SK-N-SH (cell line): ENCODE results near the gene TTC39B. TPM values are rescaled to one million over a fixed set of nuclear protein-coding genes. Genes with fewer than 3 reads are reported as not detected.

ENCODE experiments used
- CTCF ChIA-PET: fragments of 300-600, 350-600 bp; formaldehyde crosslinking; extraction: SDS; loops from one replicate; lab custom pipeline; 2021; lab: Yijun Ruan, JAX
- POLR2A ChIA-PET: fragments of 350-600 bp; sonication (Branson Sonifier 250); formaldehyde crosslinking; extraction: SDS; loops from one replicate; lab custom pipeline; 2020; ENCODE audit warnings: antibody characterized with exemption, inconsistent platforms; lab: Yijun Ruan, JAX
- DNase-seq: peaks from one replicate; pipeline ENCODE4 v3.0.0; 2012
- H2AFZ ChIP-seq: fragments of 200-600 bp; sonication (generic); 2 replicates; pipeline ENCODE4 v1.8.1; 2016; ENCODE audit warnings: antibody characterized with exemption, mild to moderate bottlenecking, low read depth
- H3F3A ChIP-seq: fragments of 200-600 bp; sonication (generic); replicated peaks from 2 replicates; pipeline ENCODE3; 2016; ENCODE audit warnings: antibody characterized with exemption, mild to moderate bottlenecking; ENCODE audit not compliant: insufficient read depth
- H3K27ac ChIP-seq, 2 experiments: fragments of 200-500 bp in 1 of 2; fragments of 200-600 bp in 1 of 2; sonication (Bioruptor generic) in 1 of 2; sonication (generic), shearing (Covaris generic) in 1 of 2; 2 replicates each; pipeline versions ENCODE4 v1.5.1 to v1.6.1; 2014 to 2016; ENCODE audit warnings: low read depth in 2 of 2, inconsistent platforms in 1 of 2, low read length in 1 of 2, mild to moderate bottlenecking in 1 of 2, mixed read lengths in 1 of 2
- H3K27me3 ChIP-seq: fragments of 200-600 bp; sonication (generic), shearing (Covaris generic); 2 replicates; pipeline ENCODE4 v1.6.1; 2016; ENCODE audit warnings: mixed run types; ENCODE audit not compliant: insufficient read depth
- H3K36me3 ChIP-seq, 2 experiments: fragments of 200-500 bp in 1 of 2; fragments of 200-600 bp in 1 of 2; sonication (Bioruptor generic) in 1 of 2; sonication (generic) in 1 of 2; replicated peaks in 1 of 2; 2 replicates each; pipeline versions ENCODE3 to v1.5.1; 2014 to 2016; ENCODE audit warnings: low read length in 1 of 2, mild to moderate bottlenecking in 1 of 2; ENCODE audit not compliant: insufficient read depth in 2 of 2, control insufficient read depth in 1 of 2
- H3K4me1 ChIP-seq, 2 experiments: fragments of 200-500 bp in 1 of 2; fragments of 200-600 bp in 1 of 2; sonication (Bioruptor generic) in 1 of 2; sonication (generic), shearing (Covaris generic) in 1 of 2; 2 replicates each; pipeline versions ENCODE4 v1.5.1 to v1.6.1; 2014 to 2016; ENCODE audit warnings: low read depth in 1 of 2, low read length in 1 of 2, mixed run types in 1 of 2; ENCODE audit not compliant: insufficient read depth in 2 of 2, control insufficient read depth in 1 of 2
- H3K4me2 ChIP-seq: fragments of 200-600 bp; sonication (generic), shearing (Covaris generic); 2 replicates; pipeline ENCODE4 v1.6.1; 2017; ENCODE audit warnings: mixed run types
- H3K4me3 ChIP-seq, 2 experiments: fragments of 200-500 bp in 1 of 2; fragments of 200-600 bp in 1 of 2; sonication (Bioruptor generic) in 1 of 2; sonication (generic), shearing (Covaris generic) in 1 of 2; 2 replicates each; pipeline versions ENCODE4 v1.5.1 to v1.8.1; 2014 to 2016; ENCODE audit warnings: low read depth in 2 of 2, inconsistent platforms in 1 of 2, low read length in 1 of 2, mild to moderate bottlenecking in 1 of 2, mixed read lengths in 1 of 2, moderate library complexity in 1 of 2
- H3K79me2 ChIP-seq: fragments of 200-600 bp; sonication (generic); 2 replicates; pipeline ENCODE4 v1.8.1; 2017; ENCODE audit warnings: mild to moderate bottlenecking; ENCODE audit not compliant: insufficient read depth
- H3K9ac ChIP-seq: fragments of 200-600 bp; sonication (generic); 2 replicates; pipeline ENCODE4 v1.6.1; 2017; ENCODE audit warnings: mixed run types
- H3K9me2 ChIP-seq: fragments of 200-600 bp; sonication (generic); 2 replicates; pipeline ENCODE4 v1.6.1; 2017; ENCODE audit warnings: mixed run types
- H3K9me3 ChIP-seq: fragments of 200-600 bp; sonication (generic); 2 replicates; pipeline ENCODE4 v1.6.1; 2017; ENCODE audit warnings: mixed run types, mild to moderate bottlenecking, moderate library complexity
- H4K20me1 ChIP-seq: fragments of 200-600 bp; sonication (generic); 2 replicates; pipeline ENCODE4 v1.6.1; 2017; ENCODE audit warnings: mild to moderate bottlenecking, mixed run types; ENCODE audit not compliant: insufficient read depth
- ELF1 ChIP-seq: IDR thresholded peaks from 2 replicates; pipeline ENCODE4 v1.4.0; 2012
- EP300 ChIP-seq, 2 experiments: IDR thresholded peaks; 2 replicates each; pipeline versions ENCODE4 v1.4.0 to v1.6.1; 2012; ENCODE audit warnings: borderline replicate concordance in 1 of 2, low read depth in 1 of 2, low read length in 1 of 2
- FOXJ3 ChIP-seq: sonication (generic); formaldehyde crosslinking; IDR thresholded peaks from 2 replicates; pipeline ENCODE4 v1.5.1; 2020; ENCODE audit warnings: mild to moderate bottlenecking, missing genetic modification reagents
- FOXM1 ChIP-seq: IDR thresholded peaks from 2 replicates; pipeline ENCODE4 v1.4.0; 2012; ENCODE audit warnings: low read depth, mild to moderate bottlenecking
- GATA2 ChIP-seq: sonication (generic); formaldehyde crosslinking; IDR thresholded peaks from 2 replicates; pipeline ENCODE4 v1.5.0; 2020; ENCODE audit warnings: mild to moderate bottlenecking, missing genetic modification reagents
- MEF2A ChIP-seq: IDR thresholded peaks from 2 replicates; pipeline ENCODE4 v1.4.0; 2012; ENCODE audit warnings: low read depth, borderline replicate concordance
- NRF1 ChIP-seq: IDR thresholded peaks from 2 replicates; pipeline ENCODE4 v1.6.1; 2012; ENCODE audit warnings: low read depth, mild to moderate bottlenecking, low read length
- RAD21 ChIP-seq: IDR thresholded peaks from 2 replicates; pipeline ENCODE4 v1.6.1; 2012; ENCODE audit warnings: mild to moderate bottlenecking, low read length
- RXRA ChIP-seq: IDR thresholded peaks from 2 replicates; pipeline ENCODE4 v1.4.0; 2012; ENCODE audit warnings: low read depth, mild to moderate bottlenecking, borderline replicate concordance
- TCF12 ChIP-seq: IDR thresholded peaks from 2 replicates; pipeline ENCODE4 v1.4.0; 2012
- TEAD4 ChIP-seq: IDR thresholded peaks from 2 replicates; pipeline ENCODE4 v1.4.0; 2012; ENCODE audit warnings: mild to moderate bottlenecking, borderline replicate concordance; ENCODE audit not compliant: insufficient read depth
- polyA plus RNA-seq, 3 experiments: library from polyadenylated mRNA; depleted of rRNA; stranded (reverse); fragments of >200 nt; gene quantifications; 2 replicates each; pipeline ENCODE4 v1.2.3, GENCODE V29; 2012
- TF ChIP-seq, protein P1 (sequence below): IDR thresholded peaks from 2 replicates; pipeline ENCODE4 v1.6.1; 2012; ENCODE audit warnings: mild to moderate bottlenecking, low read depth, low read length, moderate library complexity
- TF ChIP-seq, protein P2 (sequence below): IDR thresholded peaks from 2 replicates; pipeline ENCODE4; 2012
- TF ChIP-seq, protein P3 (sequence below): fragments of 150-350 bp; IDR thresholded peaks from 2 replicates; pipeline ENCODE4 v1.6.1; 2016; ENCODE audit warnings: mild to moderate bottlenecking, low read depth, low read length
- TF ChIP-seq, protein P4 (sequence below): IDR thresholded peaks from 2 replicates; pipeline ENCODE4 v1.4.0; 2012; ENCODE audit warnings: low read depth, borderline replicate concordance
- TF ChIP-seq, protein P5 (sequence below): fragments of 200-600 bp; sonication (generic); IDR thresholded peaks from 2 replicates; pipeline ENCODE4 v1.6.1; 2017; ENCODE audit warnings: antibody characterized with exemption, mild to moderate bottlenecking, moderate library complexity

Gene TTC39B
- polyA plus RNA-seq, 1 of the 3 experiments (the other 2 are of a cell fraction) = 0.54 TPM

DNA sequence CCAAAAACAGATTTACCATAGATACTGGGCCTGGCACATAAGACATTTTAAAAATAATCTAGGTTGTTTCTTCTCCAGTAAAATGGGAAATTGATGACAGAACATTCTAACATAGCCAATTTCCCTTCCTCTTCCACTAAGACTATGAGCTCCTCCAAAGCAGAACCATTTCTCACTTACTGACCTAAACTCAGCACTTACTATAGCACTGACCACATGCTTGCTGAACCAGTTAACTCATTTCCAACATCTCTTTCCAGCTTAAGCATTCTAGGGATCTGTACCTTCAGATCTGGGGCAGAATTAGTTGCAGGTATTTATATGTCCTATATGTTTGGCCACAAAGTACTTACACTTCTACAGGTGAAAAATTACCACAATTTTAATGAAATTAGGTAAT is 58.9 kb downstream of the TTC39B start:
- TF ChIP-seq NRF1 (no peak), MEF2A (no peak), FOXM1 (no peak), TEAD4 (no peak)
- TF ChIP-seq, protein P1, sequence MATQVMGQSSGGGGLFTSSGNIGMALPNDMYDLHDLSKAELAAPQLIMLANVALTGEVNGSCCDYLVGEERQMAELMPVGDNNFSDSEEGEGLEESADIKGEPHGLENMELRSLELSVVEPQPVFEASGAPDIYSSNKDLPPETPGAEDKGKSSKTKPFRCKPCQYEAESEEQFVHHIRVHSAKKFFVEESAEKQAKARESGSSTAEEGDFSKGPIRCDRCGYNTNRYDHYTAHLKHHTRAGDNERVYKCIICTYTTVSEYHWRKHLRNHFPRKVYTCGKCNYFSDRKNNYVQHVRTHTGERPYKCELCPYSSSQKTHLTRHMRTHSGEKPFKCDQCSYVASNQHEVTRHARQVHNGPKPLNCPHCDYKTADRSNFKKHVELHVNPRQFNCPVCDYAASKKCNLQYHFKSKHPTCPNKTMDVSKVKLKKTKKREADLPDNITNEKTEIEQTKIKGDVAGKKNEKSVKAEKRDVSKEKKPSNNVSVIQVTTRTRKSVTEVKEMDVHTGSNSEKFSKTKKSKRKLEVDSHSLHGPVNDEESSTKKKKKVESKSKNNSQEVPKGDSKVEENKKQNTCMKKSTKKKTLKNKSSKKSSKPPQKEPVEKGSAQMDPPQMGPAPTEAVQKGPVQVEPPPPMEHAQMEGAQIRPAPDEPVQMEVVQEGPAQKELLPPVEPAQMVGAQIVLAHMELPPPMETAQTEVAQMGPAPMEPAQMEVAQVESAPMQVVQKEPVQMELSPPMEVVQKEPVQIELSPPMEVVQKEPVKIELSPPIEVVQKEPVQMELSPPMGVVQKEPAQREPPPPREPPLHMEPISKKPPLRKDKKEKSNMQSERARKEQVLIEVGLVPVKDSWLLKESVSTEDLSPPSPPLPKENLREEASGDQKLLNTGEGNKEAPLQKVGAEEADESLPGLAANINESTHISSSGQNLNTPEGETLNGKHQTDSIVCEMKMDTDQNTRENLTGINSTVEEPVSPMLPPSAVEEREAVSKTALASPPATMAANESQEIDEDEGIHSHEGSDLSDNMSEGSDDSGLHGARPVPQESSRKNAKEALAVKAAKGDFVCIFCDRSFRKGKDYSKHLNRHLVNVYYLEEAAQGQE = no peak
- TF ChIP-seq, protein P2, sequence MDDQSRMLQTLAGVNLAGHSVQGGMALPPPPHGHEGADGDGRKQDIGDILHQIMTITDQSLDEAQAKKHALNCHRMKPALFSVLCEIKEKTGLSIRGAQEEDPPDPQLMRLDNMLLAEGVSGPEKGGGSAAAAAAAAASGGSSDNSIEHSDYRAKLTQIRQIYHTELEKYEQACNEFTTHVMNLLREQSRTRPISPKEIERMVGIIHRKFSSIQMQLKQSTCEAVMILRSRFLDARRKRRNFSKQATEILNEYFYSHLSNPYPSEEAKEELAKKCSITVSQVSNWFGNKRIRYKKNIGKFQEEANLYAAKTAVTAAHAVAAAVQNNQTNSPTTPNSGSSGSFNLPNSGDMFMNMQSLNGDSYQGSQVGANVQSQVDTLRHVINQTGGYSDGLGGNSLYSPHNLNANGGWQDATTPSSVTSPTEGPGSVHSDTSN = no peak
- H3K4me2 ChIP-seq = no peak overlapping the region
- H3K4me3 ChIP-seq = no peak overlapping the region
- no peaks in the 10 kb centered on the region for H3K79me2 ChIP-seq
- H3K36me3 ChIP-seq = no peaks in the 10 kb centered on the region
- H3K9me3 ChIP-seq = no peaks in the 10 kb centered on the region
- H2AFZ ChIP-seq = no peak overlapping the region
- H3K27ac ChIP-seq = peak overlapping the region in 1 of 2 experiments; percentile 41; a peak in 1 of 4 replicates
- peaks cover 3 to 9% of the 10 kb centered on the region in 2 experiments; a peak in 2 of 4 replicates for H3K4me1 ChIP-seq
- ChIA-PET CTCF (interaction anchor here (1.0 to 1.4 kb wide), 2 partner anchors 17 to 358 kb away, joined by 3 to 4 read pairs; no protein-coding TSS in a partner anchor), POLR2A (no interaction called here)
- H3K27me3 ChIP-seq = no peaks in the 10 kb centered on the region
- no peak for DNase-seq
- no peak overlapping the region for H3K9ac ChIP-seq
- H4K20me1 ChIP-seq = no peaks in the 10 kb centered on the region
- H3F3A ChIP-seq = no peaks in the 10 kb centered on the region
- no peaks in the 10 kb centered on the region for H3K9me2 ChIP-seq

DNA sequence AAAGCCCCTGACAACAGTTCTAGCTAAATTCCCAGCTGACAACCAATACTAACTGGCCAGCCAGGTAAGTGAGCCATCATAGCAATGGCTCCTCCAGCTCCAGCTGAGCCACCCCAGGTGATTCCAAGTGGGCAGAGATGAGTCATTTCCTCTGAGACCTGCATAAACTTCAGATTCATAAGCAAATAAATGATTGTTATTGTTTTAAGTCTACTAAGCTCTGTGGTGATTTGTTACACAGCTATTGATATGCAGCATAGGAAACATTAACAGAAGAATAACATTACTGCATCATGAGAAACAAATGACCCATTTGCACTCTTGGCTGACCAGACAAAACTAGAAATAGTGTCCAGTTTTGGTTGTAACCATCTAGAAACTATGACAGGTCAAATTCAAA is 60.3 kb downstream of the TTC39B start:
- H3K9me3 ChIP-seq = no peaks in the 10 kb centered on the region
- DNase-seq = no peak
- H3K36me3 ChIP-seq = no peaks in the 10 kb centered on the region
- H3K4me3 ChIP-seq = no peak overlapping the region
- H3K4me2 ChIP-seq = no peak overlapping the region
- H3K4me1 ChIP-seq = peaks cover 3 to 9% of the 10 kb centered on the region in 2 experiments; a peak in 2 of 4 replicates
- no peaks in the 10 kb centered on the region for H4K20me1 ChIP-seq
- H3K9me2 ChIP-seq = no peaks in the 10 kb centered on the region
- no peak overlapping the region for H3K27ac ChIP-seq
- ChIA-PET CTCF (interaction anchor here (1.6 kb wide), 1 partner anchor 15 kb away, joined by 6 read pairs; no protein-coding TSS in a partner anchor), POLR2A (no interaction called here)
- no peaks in the 10 kb centered on the region for H3F3A ChIP-seq
- H3K9ac ChIP-seq = no peak overlapping the region
- no peak overlapping the region for H2AFZ ChIP-seq
- no peaks in the 10 kb centered on the region for H3K27me3 ChIP-seq
- H3K79me2 ChIP-seq = no peaks in the 10 kb centered on the region
- no peak for TF ChIP-seq GATA2 (CRISPR knock-in tag)
- TF ChIP-seq TCF12 = no peak
- no peak for TF ChIP-seq EP300 (IDR thresholded peaks at IDR 0.05; ENCODE audit: borderline replicate concordance in 1 of 2, low read depth in 1 of 2, low read length in 1 of 2)
- TF ChIP-seq RAD21 = no peak
- TF ChIP-seq, protein P3, sequence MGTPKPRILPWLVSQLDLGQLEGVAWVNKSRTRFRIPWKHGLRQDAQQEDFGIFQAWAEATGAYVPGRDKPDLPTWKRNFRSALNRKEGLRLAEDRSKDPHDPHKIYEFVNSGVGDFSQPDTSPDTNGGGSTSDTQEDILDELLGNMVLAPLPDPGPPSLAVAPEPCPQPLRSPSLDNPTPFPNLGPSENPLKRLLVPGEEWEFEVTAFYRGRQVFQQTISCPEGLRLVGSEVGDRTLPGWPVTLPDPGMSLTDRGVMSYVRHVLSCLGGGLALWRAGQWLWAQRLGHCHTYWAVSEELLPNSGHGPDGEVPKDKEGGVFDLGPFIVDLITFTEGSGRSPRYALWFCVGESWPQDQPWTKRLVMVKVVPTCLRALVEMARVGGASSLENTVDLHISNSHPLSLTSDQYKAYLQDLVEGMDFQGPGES = no peak
- TF ChIP-seq, protein P4, sequence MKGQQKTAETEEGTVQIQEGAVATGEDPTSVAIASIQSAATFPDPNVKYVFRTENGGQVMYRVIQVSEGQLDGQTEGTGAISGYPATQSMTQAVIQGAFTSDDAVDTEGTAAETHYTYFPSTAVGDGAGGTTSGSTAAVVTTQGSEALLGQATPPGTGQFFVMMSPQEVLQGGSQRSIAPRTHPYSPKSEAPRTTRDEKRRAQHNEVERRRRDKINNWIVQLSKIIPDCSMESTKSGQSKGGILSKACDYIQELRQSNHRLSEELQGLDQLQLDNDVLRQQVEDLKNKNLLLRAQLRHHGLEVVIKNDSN = no peak
- TF ChIP-seq NRF1 = no peak
- TF ChIP-seq FOXJ3 = no peak
- no peak for TF ChIP-seq RXRA
- no peak for TF ChIP-seq ELF1
- TF ChIP-seq, protein P5, sequence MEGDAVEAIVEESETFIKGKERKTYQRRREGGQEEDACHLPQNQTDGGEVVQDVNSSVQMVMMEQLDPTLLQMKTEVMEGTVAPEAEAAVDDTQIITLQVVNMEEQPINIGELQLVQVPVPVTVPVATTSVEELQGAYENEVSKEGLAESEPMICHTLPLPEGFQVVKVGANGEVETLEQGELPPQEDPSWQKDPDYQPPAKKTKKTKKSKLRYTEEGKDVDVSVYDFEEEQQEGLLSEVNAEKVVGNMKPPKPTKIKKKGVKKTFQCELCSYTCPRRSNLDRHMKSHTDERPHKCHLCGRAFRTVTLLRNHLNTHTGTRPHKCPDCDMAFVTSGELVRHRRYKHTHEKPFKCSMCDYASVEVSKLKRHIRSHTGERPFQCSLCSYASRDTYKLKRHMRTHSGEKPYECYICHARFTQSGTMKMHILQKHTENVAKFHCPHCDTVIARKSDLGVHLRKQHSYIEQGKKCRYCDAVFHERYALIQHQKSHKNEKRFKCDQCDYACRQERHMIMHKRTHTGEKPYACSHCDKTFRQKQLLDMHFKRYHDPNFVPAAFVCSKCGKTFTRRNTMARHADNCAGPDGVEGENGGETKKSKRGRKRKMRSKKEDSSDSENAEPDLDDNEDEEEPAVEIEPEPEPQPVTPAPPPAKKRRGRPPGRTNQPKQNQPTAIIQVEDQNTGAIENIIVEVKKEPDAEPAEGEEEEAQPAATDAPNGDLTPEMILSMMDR = no peak
- TF ChIP-seq, protein P1 = no peak
